ENCODE measurements around the gene AGPAT3.

The AGPAT3 gene

DNA sequence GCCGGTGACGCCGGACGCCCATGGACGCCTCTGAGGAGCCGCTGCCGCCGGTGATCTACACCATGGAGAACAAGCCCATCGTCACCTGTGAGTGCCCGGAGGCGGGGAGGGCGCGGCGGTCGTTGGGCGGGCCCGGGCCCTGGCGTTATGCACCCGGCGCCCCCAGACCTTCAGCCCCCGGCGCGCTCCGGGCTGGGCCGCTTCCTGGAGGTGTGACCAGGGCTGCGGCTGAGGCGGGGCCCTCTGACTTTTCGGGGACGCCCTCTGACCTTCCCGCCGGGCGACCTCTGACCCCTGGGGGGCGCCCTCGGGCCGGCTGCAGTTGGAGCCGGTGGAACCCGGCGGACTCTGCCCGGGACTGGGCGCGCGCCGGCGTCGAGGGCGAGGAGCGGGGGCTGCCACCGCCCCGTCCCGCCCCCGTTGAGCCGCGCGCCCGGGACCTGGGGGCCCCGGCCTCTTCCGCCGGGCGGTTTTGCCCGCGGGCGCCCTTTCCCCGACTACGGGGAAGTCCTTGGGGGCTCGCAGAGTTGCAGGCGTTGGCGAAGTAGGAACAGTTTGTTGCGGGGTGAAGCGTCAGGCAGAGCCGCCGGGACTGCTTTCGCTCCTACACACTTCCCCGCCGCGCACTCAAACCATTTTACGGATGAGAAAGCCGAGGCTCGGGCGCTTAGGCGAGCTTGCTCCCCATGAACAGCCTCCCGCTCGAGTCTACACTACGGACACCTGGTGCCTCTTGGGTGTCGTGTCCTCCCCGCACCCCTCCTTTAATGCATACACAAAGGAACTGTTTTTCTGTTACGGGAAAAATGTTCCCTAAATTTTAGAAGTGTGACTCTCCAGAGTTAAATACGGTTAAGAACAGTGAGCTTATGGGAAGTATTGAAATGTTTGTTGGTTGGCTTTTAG, 147.7 kb downstream of the AGPAT3 start:
- peak in 44 of 58 donors; percentile 15 to 80 (median 54) for DNase-seq

DNA sequence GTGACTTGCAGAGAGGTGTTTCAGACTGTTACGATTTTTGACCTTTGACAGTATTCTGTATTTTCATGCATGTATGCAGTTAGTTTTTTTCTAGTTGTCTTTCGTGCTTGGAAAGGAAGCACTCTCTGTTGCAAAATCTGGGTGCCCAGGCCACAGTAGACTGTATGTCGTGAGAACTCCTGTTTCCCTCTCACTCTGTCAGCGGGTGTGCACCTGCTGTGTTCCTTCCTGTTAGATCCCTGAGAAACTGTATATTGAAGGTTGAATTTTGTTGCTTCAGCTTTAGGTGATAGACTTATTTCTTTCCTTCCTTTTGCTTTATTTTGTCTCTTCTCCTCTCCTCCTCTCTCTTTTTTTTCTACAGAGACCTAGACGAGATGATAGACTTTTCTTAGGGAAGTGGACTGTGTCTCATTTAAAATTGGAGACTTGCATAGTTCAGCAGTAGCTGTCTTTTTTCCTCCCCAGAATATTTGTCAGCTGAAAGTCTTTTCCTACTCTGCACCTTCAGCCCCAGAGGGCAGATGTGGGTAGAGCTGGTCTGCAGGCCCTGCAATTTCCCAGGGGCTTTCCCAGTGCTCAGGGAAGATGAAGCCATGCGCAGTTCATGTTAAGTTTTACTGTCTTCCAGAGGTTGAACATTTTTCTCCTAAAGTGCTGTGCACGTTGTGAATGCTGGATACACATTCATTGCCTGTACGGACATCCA, 148.5 kb downstream of the AGPAT3 start:
- DNase-seq = no peak

DNA sequence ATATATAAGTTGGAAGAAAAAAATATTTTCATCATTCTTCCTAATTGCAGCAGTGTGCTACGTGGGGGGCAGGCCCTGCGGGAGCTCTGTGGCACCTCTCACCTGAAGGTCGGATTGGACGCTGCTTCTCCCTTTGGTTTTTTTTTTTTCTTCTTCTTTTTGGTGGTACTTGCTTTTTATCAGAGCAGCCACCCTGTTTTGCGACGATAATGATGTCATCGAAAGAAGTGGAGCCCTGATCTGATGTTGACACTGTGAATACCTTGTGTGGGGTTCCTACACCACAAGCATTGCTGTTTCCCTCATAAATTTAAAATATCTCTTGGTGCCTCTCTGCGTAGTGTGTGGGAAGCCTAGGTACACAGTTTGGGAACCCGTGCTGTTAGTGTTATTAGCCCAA, 152.6 kb downstream of the AGPAT3 start:
- DNase-seq = no peak

DNA sequence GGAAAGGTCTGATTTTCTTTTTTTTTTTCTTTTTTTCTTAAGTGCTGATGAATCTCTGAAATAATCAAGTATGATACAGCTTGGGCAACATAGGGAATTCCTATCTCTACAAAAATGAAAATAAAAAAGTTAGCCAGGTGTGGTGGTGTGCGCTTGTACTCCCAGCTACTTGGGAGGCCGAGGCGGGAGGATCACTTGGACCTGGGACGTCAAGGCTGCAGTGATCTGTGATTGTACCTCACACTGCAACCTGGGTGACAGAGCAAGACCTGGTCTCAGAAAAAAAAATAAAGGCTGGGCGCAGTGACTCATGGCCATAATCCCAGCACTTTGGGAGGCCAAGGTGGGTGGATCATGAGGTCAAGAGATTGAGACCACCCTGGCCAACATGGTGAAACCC, 153.1 kb downstream of the AGPAT3 start:
- DNase-seq = no peak

DNA sequence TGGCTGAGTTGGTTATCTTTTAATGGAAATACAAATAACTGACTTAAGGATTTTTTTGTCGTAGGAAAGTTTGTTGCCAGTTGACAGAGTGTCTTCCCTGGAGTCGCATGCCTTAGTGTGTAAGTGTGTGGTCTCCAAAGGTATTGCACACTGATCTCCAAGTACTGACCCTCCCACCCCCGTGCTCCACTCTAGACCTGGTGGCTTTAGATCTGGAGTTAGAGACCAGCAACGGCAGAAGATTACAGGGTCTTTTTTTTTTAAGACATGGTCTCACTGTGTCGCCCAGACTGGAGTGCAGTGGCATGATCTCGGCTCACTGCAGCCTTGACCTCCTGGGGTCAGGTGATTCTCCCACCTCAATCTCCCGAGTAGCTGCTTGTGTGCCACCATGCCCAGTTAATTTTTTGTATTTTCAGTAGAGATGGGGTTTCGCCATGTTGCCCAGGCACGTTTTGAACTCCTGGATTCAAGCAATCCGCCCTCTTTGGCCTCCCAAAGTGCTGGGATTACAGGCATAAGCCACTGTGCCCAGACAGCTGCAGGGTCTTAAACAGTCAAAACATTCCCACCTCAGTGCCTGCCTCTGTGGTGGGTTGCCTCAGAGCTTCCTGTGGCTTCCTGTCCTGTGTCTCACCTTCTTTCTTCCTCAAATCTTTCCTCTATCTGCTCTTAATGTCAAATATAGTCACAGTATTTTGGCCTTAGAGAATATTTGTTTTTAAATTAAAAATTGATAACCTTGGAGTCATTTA, 154.0 kb downstream of the AGPAT3 start:
- no peak for DNase-seq

DNA sequence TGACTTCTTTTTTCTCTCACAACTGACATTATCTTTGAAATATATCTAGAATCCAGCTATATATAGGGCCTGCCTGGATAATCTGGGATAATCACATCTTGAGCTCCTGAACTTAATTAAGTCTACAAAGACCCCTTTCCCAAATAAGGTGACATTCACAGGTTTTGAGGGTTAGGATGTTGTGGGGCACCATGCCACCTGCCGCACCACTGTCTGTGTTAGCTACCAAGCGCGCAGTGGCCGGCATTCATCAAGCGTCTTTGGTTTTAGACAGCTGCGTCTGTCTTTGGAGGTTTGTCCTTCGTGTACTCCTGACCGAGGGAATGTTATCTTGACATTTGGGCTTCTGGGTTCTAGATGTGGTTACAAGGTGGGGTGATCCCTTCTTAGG, 154.5 kb downstream of the AGPAT3 start:
- DNase-seq = no peak

DNA sequence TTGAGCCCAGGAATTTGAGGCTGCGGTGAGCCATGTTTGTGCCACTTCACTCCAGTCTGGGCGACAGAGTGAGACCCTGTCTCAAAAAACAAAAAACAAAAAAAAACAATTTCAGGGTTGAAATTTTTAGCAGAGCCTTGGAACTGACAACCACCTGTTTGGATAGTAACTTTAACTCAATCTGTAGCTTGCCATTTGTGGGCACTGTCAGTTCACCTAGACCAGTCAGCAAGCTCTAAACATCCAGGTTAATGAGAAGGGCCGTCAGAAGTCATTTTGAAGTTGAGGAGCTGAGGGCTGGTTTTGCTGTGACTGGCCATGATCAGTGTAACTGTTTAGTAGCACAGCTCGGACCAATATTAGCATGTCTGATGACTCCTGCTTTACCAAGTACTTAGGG, 155.5 kb downstream of the AGPAT3 start:
- no peak for DNase-seq

DNA sequence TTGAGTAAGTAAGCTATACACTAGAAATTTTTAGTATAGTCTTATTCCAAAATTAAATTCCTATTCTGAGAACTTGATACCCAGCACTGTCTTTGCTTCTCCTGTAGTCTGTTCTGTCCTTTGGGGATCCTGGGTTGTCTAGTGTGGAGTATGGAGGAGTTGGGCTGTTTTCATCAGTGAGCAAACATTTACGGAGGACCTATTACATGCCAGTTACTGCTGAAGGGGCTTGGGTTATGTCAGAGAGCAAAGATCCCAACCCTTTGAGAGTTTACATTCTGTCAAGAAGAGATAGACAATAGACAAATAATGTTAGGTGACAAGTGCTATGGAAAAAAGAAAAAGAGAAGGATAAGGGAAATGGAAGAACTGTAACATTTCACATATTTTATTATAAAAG, 156.0 kb downstream of the AGPAT3 start:
- no peak for DNase-seq

DNA sequence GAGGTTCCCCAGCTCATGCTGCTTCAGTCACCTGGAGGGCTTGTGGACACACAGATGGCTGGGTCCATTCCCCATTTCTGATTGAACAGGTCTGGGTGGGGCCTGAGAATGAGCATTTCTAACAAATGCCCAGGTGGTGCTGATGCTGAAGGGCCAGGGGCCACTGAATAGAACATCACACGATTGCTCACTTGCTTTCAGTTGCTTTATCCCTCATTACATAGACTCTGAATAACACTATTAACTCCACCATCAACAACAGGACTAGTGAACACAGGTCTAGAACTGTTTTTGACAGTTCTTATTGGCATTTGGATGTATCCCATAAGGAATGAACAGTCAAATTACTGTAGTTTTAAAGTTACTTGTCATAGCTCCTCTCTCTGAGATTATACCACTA, 159.2 kb downstream of the AGPAT3 start:
- DNase-seq = no peak

DNA sequence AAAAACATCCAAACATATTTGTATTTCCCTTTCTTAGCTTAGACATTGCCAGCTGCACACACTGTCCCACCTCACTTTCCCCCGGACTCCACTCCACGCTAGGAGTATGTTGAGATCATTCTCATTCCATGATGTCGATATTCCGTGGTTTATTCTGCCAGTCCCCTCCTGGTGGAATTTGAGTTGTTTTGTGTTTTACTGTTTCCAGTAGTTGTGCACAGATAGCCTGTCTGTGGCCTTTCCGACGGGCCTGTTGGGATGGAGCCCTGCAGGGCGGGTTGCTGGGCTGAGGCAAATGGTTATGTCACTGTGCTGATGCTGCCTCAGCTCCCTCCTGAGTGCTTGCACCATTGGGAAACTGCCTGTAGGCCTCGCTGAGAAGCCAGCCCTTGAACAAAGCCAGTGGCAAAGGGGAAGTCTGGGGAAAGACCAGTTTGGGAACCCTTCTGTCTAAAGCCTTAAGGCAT, 159.9 kb downstream of the AGPAT3 start:
- DNase-seq = peak in 21 of 58 donors; percentile 12 to 60 (median 35)

DNA sequence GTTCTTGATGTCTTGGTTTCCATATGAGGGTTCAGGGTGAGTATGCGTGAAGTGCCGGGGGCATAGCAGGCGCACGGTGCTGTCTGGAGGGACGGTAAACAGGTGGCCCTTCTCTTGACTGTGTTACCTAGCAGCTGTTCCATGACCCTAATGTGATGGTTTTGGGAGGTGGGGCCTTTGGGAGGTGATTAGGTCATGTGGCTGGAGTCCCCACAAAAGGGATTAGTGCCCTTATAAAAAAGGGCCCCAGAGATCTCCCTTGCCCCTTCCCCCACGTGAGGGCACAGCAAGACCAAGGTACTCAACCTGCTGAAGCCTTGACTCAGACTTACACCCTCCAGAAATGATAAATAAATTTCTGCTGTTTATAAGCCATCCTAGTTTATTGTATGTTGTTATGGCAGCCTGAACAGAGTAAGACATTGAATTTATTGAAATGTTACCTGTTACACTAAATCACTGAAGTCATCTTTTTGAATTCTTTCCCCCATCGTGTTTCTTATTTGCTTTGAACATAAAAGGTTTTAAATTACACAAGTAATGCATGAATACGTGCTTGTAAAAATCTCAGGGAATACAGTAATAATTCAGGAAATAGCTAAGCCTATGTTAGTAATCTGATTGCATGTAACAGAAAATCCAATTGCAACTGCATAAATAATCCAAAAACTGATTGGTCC, 162.7 kb downstream of the AGPAT3 start:
- no peak for DNase-seq

DNA sequence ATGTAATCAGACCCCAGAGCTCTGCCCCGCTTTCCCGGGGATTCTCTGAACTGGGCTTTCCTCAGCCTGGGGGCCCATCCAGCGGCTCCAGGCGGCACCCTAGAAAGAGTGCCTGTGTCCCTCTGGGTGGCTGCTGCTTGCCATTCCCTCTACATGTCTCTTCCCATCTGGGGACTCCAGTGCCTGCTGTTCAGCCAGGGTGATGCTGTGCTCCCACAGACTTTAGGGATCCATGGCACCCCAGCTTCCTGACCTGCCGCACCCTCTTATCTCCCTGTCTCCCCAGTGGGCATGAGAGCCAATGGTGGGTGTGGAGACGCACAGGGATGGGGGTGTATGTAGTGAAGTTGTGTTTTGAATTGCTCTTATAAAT, 163.2 kb downstream of the AGPAT3 start:
- no peak for DNase-seq

DNA sequence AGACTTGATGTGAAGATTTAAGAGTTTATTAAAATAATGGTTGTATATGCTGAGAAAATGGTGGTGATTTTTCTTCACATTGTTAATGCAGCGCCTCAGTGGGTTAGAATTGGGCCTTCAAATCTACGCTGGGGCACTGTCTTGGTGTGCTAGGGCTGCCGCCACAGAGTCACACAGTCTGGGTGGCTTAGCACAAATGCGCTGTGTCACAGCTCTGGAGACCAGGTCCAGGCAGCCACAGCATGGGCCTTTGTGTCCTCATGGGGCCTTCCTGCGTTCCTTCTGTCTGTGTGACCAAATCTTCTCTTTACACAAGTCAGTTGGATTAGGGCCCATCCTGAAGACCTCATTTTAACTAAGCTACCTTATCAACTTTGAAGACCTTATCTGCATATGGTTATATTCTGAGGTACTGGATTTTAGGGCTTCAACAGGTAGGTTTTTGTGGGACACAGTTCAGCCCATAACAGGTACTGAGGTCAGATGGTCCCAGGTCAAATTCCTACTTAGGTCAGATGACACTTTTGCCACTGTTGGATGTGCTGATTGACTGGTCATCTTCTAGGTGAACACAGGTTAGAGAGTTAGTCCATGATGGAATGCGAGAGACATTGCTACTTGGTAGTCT, 164.6 kb downstream of the AGPAT3 start:
- no peak for DNase-seq

DNA sequence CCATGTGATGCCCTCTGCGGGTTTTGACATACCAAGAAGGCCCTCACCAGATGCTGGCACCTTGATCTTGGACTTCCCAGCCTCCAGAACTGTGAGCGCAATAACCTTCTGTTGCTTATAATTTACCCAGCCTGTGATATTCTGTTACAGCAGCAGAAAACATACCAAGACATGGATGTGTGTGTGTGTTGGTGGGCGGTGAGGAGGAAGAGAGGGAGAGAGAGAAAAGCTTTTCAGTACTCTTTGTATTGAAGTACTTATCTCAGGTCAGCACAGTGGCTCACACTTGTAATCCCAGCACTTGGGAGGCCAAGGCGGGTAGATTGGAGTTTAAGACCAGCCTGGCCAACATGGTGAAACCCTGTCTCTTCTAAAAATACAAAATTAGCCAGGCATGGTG, 170.2 kb downstream of the AGPAT3 start:
- DNase-seq = no peak
